ENCODE data around the gene APAF1. TPM values are rescaled to one million over a fixed set of nuclear protein-coding genes. Genes with fewer than 3 reads are reported as not detected.

APAF1 gene
- polyA plus RNA-seq, 3 donors: 29.5 to 36.7 (median 30.0) TPM

GRCh38 chr12:98610596-98610995 is 34.5 kb upstream of the APAF1 start:
- Mint-ChIP-seq H3K4me3 (no peak overlapping the region), H3K27me3 (ENCODE audit: low read depth in 3 of 3) (no peaks in the 10 kb centered on the region), H3K27ac (no peak overlapping the region), H3K9me3 (no peaks in the 10 kb centered on the region), H3K4me1 (peaks cover 65% of the 10 kb centered on the region), H3K36me3 (peaks cover 0 to 4% of the 10 kb centered on the region in 2 donors)
- H3K4me1 ChIP-seq (ENCODE audit: control insufficient read depth in 1 of 2, insufficient read depth in 2 of 2, low read length in 2 of 2): peaks cover 49 to 72% of the 10 kb centered on the region in 2 donors
- H3K4me2 ChIP-seq (replicated peaks; ENCODE audit: extremely low read depth, low read length, poor library complexity, severe bottlenecking): no peak overlapping the region
- no peak overlapping the region for H3K9ac ChIP-seq (ENCODE audit: insufficient read depth, low read length, poor library complexity, severe bottlenecking)
- DNase-seq: no peak
- no peak overlapping the region for H2AFZ ChIP-seq (ENCODE audit: insufficient read depth, low read depth, low read length, poor library complexity, severe bottlenecking)
- H3K4me3 ChIP-seq (replicated peaks in 1 of 3; ENCODE audit: low read depth in 2 of 3, low read length in 3 of 3): no peak overlapping the region
- no peak overlapping the region for H3K27ac ChIP-seq (ENCODE audit: low read depth in 1 of 2, low read length in 2 of 2)
- H4K20me1 ChIP-seq (ENCODE audit: insufficient read depth, low read length): no peaks in the 10 kb centered on the region
- intact Hi-C loops (cut with micrococcal nuclease): no loop called here
- no peaks in the 10 kb centered on the region for H3K9me3 ChIP-seq (replicated peaks in 1 of 2; ENCODE audit: control insufficient read depth in 1 of 2, insufficient read depth in 1 of 2, low read length in 2 of 2)
- H3K27me3 ChIP-seq (ENCODE audit: control insufficient read depth in 2 of 2, insufficient read depth in 2 of 2, low read length in 2 of 2): no peaks in the 10 kb centered on the region
- peaks cover 14% of the 10 kb centered on the region for H3K79me2 ChIP-seq (ENCODE audit: insufficient read depth, low read length)
- WGBS (ENCODE audit: insufficient coverage): no CpG with 5 or more reads among the region's 2 CpGs
- no peaks in the 10 kb centered on the region for H3K36me3 ChIP-seq (replicated peaks in 1 of 2; ENCODE audit: control insufficient read depth in 1 of 2, insufficient read depth in 2 of 2, low read length in 2 of 2)
- no peak for TF ChIP-seq CTCF (IDR thresholded peaks at IDR 0.05)

GRCh38 chr12:98612696-98613334 is 32.3 kb upstream of the APAF1 start:
- Mint-ChIP-seq H3K27ac (peak overlapping the region; percentile 92 to 98 (median 97)), H3K27me3 (ENCODE audit: low read depth in 3 of 3) (no peaks in the 10 kb centered on the region), H3K9me3 (no peaks in the 10 kb centered on the region), H3K4me1 (peaks cover 72% of the 10 kb centered on the region), H3K36me3 (peaks cover 4 to 8% of the 10 kb centered on the region in 2 donors), H3K4me3 (peak overlapping the region; percentile 56 to 66)
- H2AFZ ChIP-seq (ENCODE audit: insufficient read depth, low read depth, low read length, poor library complexity, severe bottlenecking): peak overlapping the region; percentile 75
- no peaks in the 10 kb centered on the region for H3K27me3 ChIP-seq (ENCODE audit: control insufficient read depth in 2 of 2, insufficient read depth in 2 of 2, low read length in 2 of 2)
- peak overlapping the region; percentile 21 for H3K9ac ChIP-seq (ENCODE audit: insufficient read depth, low read length, poor library complexity, severe bottlenecking)
- no peaks in the 10 kb centered on the region for H3K9me3 ChIP-seq (replicated peaks in 1 of 2; ENCODE audit: control insufficient read depth in 1 of 2, insufficient read depth in 1 of 2, low read length in 2 of 2)
- H3K4me1 ChIP-seq (ENCODE audit: control insufficient read depth in 1 of 2, insufficient read depth in 2 of 2, low read length in 2 of 2): peaks cover 53 to 77% of the 10 kb centered on the region in 2 donors
- TF ChIP-seq CTCF (IDR thresholded peaks at IDR 0.05): no peak
- peak overlapping the region in 1 of 3 experiments; percentile 44 for H3K4me3 ChIP-seq (replicated peaks in 1 of 3; ENCODE audit: low read depth in 2 of 3, low read length in 3 of 3)
- peaks cover 29% of the 10 kb centered on the region for H3K79me2 ChIP-seq (ENCODE audit: insufficient read depth, low read length)
- peak overlapping the region; percentile 56 for H3K4me2 ChIP-seq (replicated peaks; ENCODE audit: extremely low read depth, low read length, poor library complexity, severe bottlenecking)
- H4K20me1 ChIP-seq (ENCODE audit: insufficient read depth, low read length): no peaks in the 10 kb centered on the region
- whole genome bisulfite sequencing (ENCODE audit: insufficient coverage): 0% methylated on average over 1 of the region's 5 CpGs
- DNase-seq: peak; percentile 40 to 62 (median 43)
- no peaks in the 10 kb centered on the region for H3K36me3 ChIP-seq (replicated peaks in 1 of 2; ENCODE audit: control insufficient read depth in 1 of 2, insufficient read depth in 2 of 2, low read length in 2 of 2)
- H3K27ac ChIP-seq (ENCODE audit: low read depth in 1 of 2, low read length in 2 of 2): peak overlapping the region; percentile 75 to 83
- intact Hi-C loops (cut with micrococcal nuclease): no loop called here
